ENCODE measurements around the gene GALNS. TPM values are rescaled to one million over a fixed set of nuclear protein-coding genes. Genes with fewer than 3 reads are reported as not detected.

The GALNS gene
- total and polyA plus RNA-seq, 2 of the 4 experiments (the other 2 are of a cell fraction), result 7.2 to 32.5 TPM

DNA sequence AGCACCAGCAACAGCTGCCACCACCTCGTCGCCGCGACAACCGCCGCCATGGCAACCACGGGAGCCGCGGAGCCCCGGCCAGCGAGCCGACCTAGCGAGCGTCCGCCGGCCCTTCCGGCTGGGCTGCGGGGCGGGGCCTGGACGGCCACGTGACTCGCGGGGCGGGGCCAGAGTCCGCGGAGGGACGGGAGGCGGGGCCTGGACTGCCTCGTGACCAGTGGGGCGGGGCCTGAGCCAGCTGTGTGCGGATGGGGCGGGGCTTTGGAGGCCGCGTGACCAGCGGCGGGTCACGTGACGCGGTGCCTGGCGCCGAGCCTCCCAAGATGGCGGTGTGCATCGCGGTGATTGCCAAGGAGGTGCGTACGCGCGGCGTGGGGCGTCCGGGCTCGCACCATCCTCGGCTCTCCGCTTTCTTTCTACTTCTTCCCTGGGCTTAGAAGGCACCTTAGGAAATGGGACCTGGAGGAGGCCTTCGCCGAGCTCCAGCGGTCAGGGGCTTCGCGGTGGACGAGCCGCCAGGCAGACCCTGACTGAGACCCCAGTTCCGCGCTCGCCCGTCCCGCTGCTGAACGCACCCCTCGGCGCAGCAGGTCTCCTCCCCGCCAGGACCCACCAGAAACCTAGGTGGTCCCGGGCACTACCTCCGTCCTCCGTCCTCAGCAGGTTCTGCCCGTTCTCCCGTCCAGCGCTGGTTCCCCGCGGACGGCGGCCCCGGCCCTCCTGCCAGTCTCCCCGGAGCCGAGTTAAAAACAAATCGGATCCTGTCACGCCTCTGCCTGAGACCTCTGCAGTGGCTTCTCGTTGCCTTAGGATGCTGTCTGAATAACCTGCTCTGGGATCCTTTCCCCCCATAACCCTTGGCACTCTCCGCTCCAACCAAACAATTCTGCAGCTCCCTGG, at the start of gene GALNS, which contains the start of gene TRAPPC2L (continued):
- TF ChIP-seq, protein P1, sequence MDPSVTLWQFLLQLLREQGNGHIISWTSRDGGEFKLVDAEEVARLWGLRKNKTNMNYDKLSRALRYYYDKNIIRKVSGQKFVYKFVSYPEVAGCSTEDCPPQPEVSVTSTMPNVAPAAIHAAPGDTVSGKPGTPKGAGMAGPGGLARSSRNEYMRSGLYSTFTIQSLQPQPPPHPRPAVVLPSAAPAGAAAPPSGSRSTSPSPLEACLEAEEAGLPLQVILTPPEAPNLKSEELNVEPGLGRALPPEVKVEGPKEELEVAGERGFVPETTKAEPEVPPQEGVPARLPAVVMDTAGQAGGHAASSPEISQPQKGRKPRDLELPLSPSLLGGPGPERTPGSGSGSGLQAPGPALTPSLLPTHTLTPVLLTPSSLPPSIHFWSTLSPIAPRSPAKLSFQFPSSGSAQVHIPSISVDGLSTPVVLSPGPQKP (IDR thresholded peaks at IDR 0.05; ENCODE audit: borderline replicate concordance, low read depth, low read length), result no peak
- no peak for TF ChIP-seq RCOR1 (IDR thresholded peaks at IDR 0.05; ENCODE audit: insufficient replicate concordance, low read length)
- peak; percentile 88; the same call in 1 of the 2 replicates for TF ChIP-seq MAZ (IDR thresholded peaks at IDR 0.05; ENCODE audit: borderline replicate concordance, low read depth, low read length)

Data from IMR-90 (cell line).